Fibroblast of skin of right quadriceps (primary cell): Measurements from ENCODE around the gene XRRA1.

Experiments
- DNase-seq: peaks from one replicate; pipeline ENCODE4 v3.0.0-alpha.2; 2013

XRRA1 gene

GRCh38 chr11:74824285-74824982 is 124.5 kb downstream of the XRRA1 start:
- DNase-seq: no peak

DNA sequence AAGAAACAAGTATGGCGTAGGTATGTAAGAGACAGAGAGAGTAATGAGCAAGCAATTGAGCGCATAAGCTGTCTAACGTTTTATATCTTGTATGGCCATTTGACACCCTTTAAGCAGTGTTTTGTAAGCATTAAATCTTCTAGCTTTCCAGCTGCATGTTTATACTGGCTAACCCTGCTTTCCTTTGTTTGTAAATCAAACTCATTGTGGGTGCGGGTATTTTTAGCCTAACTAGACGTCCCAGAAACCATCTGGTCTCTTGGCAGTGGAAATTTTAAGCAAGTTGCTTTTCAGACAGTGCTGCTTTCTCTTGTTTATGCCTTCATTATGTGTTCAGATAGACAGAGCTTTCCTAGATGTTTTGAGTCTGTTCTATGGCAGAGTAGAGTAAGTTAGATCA is 126.7 kb downstream of the XRRA1 start:
- peak; percentile 67 for DNase-seq

- peak; percentile 91 for DNase-seq
These were observed 128.1 kb downstream of the XRRA1 start for GRCh38 chr11:74820763-74821162.

DNA sequence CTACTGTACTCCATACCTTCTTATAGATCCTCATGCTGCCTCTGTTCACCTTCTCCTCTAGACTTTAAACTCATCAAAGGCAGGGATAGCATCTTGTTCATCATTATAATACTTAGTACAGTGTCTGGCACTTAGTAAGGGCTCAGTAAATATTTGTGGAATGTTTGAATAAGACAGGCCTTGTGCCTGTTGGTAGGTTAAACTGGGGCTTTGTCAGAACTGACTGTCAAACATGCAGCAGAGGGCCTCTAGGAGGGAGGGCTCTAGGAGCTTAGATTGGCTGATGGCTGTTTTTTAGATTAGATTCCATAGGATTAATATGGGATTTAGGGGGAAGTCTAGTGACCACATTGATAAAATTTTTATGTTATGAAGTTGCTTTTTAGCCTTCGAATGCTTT is 129.5 kb downstream of the XRRA1 start:
- peak; percentile 31 for DNase-seq

- DNase-seq: no peak
These were observed 130.5 kb downstream of the XRRA1 start for GRCh38 chr11:74818283-74818946.

DNA sequence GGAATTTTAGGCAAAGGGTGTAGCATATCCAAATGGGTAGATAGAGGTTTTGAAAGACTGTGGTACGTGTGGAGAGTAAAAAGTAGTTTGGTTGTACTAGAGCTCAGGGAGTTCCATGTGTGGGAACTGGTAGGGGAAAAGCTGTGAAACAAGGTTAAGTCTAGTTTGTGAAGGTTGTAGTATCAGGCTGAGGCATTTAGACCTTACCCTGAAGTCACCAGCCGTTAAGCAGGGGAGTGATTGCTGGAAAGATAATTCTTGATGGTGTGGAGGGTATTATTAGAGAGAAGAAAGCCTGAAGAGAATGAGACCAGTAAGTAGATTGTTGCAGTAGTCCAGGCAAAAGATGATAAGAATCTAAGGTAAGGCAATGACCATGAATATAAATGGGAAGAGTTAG is 132.2 kb downstream of the XRRA1 start:
- no peak for DNase-seq

- DNase-seq: no peak
These were observed 132.9 kb downstream of the XRRA1 start for GRCh38 chr11:74815966-74816365.

GRCh38 chr11:74809801-74810200 is 139.1 kb downstream of the XRRA1 start:
- no peak for DNase-seq

GRCh38 chr11:74806267-74806666 is 142.6 kb downstream of the XRRA1 start:
- DNase-seq: no peak

- DNase-seq: no peak
These were observed 157.4 kb downstream of the XRRA1 start for GRCh38 chr11:74791333-74792100.
